K562 (cell line): Measurements from ENCODE around the gene MUSK. TPM values are rescaled to one million over a fixed set of nuclear protein-coding genes. Genes with fewer than 3 reads are reported as not detected.

Experiments used
- ATAC-seq: fragments of 200-7000 bp; cut with Tn5 transposase; 3 replicates; pipeline ENCODE4 v1.9.1; 2020; ENCODE audit warnings: moderate library complexity
- BruUV-seq: library from RNA; stranded (reverse); fragments of 400-500 nt; replicated peaks from 2 replicates; lab custom pipeline; 2021; lab: Mats Ljungman, UMichigan
- CTCF ChIA-PET: fragments of 300-600 bp; formaldehyde crosslinking; extraction: SDS; loops from one replicate; lab custom pipeline; 2021; ENCODE audit warnings: low intra/inter-chr PET ratio; lab: Yijun Ruan, JAX
- POLR2A ChIA-PET: fragments of 300-600, 350-650 bp; sonication (Branson Sonifier 250); formaldehyde crosslinking; extraction: SDS; loops from one replicate; lab custom pipeline; 2021; ENCODE audit warnings: antibody characterized with exemption, inconsistent platforms; lab: Yijun Ruan, JAX
- DNase-seq, 4 experiments: peaks; one replicate each; pipeline versions ENCODE4 v3.0.0 to v3.0.0-alpha.2; 2011 to 2018; ENCODE audit warnings: low spot score in 3 of 4, mixed read lengths in 3 of 4; ENCODE audit errors: extremely low read depth in 1 of 4
- FAIRE-seq: peaks from 2 replicates; lab custom pipeline; 2011; peaks lifted over from hg19 to GRCh38; lab: Jason Lieb, UNC
- H2AFZ ChIP-seq: 2 replicates; pipeline ENCODE4 v1.6.0; 2011; ENCODE audit warnings: low read depth, low read length, control low read depth, inconsistent platforms
- H3K27ac ChIP-seq: fragments of 200-600 bp; 3 replicates; pipeline ENCODE4 v1.8.0; 2011; ENCODE audit warnings: low read depth, mild to moderate bottlenecking, control low read depth, inconsistent platforms, low read length, moderate library complexity, mixed read lengths; ENCODE audit errors: extremely low read depth
- H3K27me3 ChIP-seq, 2 experiments: fragments of 300-600 bp in 1 of 2; 2 replicates in 1 of 2; 3 replicates in 1 of 2; pipeline versions ENCODE4 v1.6.0 to v1.8.0; 2011; ENCODE audit warnings: inconsistent platforms in 2 of 2, low read length in 2 of 2, mild to moderate bottlenecking in 1 of 2, mixed read lengths in 1 of 2, moderate library complexity in 1 of 2; ENCODE audit not compliant: control insufficient read depth in 2 of 2, insufficient read depth in 2 of 2
- H3K36me3 ChIP-seq: fragments of 300-600 bp; 3 replicates; pipeline ENCODE4 v1.8.0; 2011; ENCODE audit warnings: mild to moderate bottlenecking, low read length, inconsistent platforms; ENCODE audit not compliant: control insufficient read depth, insufficient read depth
- H3K4me1 ChIP-seq, 2 experiments: fragments of 200-600 bp in 1 of 2; replicated peaks in 1 of 2; 2 replicates in 1 of 2; 3 replicates in 1 of 2; pipeline versions ENCODE4 v1.5.1 to v1.8.0; 2011; ENCODE audit warnings: inconsistent platforms in 2 of 2, low read length in 2 of 2, mild to moderate bottlenecking in 1 of 2, mixed read lengths in 1 of 2, moderate library complexity in 1 of 2; ENCODE audit not compliant: control insufficient read depth in 2 of 2, insufficient read depth in 2 of 2
- H3K4me2 ChIP-seq: 2 replicates; pipeline ENCODE4 v1.6.1; 2011; ENCODE audit warnings: low read length, control low read depth, inconsistent platforms, mixed read lengths; ENCODE audit not compliant: insufficient read depth
- H3K4me3 ChIP-seq: fragments of 200-600 bp; sonication (generic), shearing (Covaris generic); 2 replicates; pipeline ENCODE4 v1.5.1; 2016; ENCODE audit warnings: control low read depth, inconsistent platforms
- H3K79me2 ChIP-seq: fragments of 200-600 bp; 3 replicates; pipeline ENCODE4 v1.8.0; 2011; ENCODE audit warnings: low read length, inconsistent platforms; ENCODE audit not compliant: control insufficient read depth, insufficient read depth
- H3K9ac ChIP-seq, 2 experiments: 2 replicates each; pipeline versions ENCODE4 v1.6.0 to v1.6.1; 2011; ENCODE audit warnings: low read depth in 2 of 2, low read length in 2 of 2, control low read depth in 1 of 2, inconsistent platforms in 1 of 2, mild to moderate bottlenecking in 1 of 2, mixed read lengths in 1 of 2; ENCODE audit not compliant: insufficient read depth in 1 of 2
- H3K9me1 ChIP-seq: one replicate; pipeline ENCODE4 v1.6.0; 2011; ENCODE audit warnings: inconsistent platforms, mild to moderate bottlenecking, low read length, moderate library complexity; ENCODE audit not compliant: control insufficient read depth, insufficient read depth
- H3K9me3 ChIP-seq: replicated peaks from 2 replicates; pipeline ENCODE4 v1.5.1; 2011; ENCODE audit warnings: low read depth, low read length, inconsistent platforms; ENCODE audit not compliant: control insufficient read depth, insufficient read depth
- H4K20me1 ChIP-seq: replicated peaks from 2 replicates; pipeline ENCODE4 v1.6.1; 2011; ENCODE audit warnings: low read length, inconsistent platforms, mixed read lengths; ENCODE audit not compliant: control insufficient read depth, insufficient read depth
- EHMT2 ChIP-seq: fragments of 450-650 bp; IDR thresholded peaks from 2 replicates; pipeline ENCODE4 v1.6.1; 2018; ENCODE audit warnings: antibody characterized with exemption
- GTF2A2 ChIP-seq: IDR thresholded peaks from 2 replicates; pipeline ENCODE4 v1.6.1; 2016; ENCODE audit warnings: mild to moderate bottlenecking, missing genetic modification characterization, missing compliant biosample characterization
- HCFC1 ChIP-seq: IDR thresholded peaks from 2 replicates; pipeline ENCODE4 v1.6.1; 2012; ENCODE audit warnings: low read depth, low read length, improper control_type of control experiment
- NR2C2 ChIP-seq, 2 experiments: fragments of 200-800 bp in 1 of 2; sonication (Bioruptor generic) in 1 of 2; sonication (generic) in 1 of 2; formaldehyde crosslinking in 1 of 2; IDR thresholded peaks; 2 replicates each; pipeline versions ENCODE4 v1.6.1 to v1.8.0; 2016 to 2022; ENCODE audit warnings: mild to moderate bottlenecking in 1 of 2, missing compliant biosample characterization in 1 of 2, missing genetic modification characterization in 1 of 2, missing genetic modification reagents in 1 of 2
- POLR3A ChIP-seq: IDR thresholded peaks from 2 replicates; pipeline ENCODE4 v1.6.1; 2011; ENCODE audit warnings: borderline replicate concordance, mild to moderate bottlenecking, moderate library complexity; ENCODE audit not compliant: insufficient read length, insufficient read depth; ENCODE audit errors: extremely low read depth
- SMARCA4 ChIP-seq: fragments of 450-650 bp; IDR thresholded peaks from 2 replicates; pipeline ENCODE4 v1.6.1; 2016
- ZBTB11 ChIP-seq, 3 experiments: fragments of 200-800 bp in 1 of 3; fragments of 250-450 bp in 1 of 3; fragments of 450-650 bp in 1 of 3; sonication (Bioruptor Pico) in 1 of 3; sonication (Bioruptor generic) in 1 of 3; formaldehyde crosslinking in 1 of 3; IDR thresholded peaks; 2 replicates each; pipeline versions ENCODE4 v1.6.1 to v1.8.0; 2016 to 2022; ENCODE audit warnings: mild to moderate bottlenecking in 2 of 3, missing genetic modification characterization in 2 of 3, missing compliant biosample characterization in 1 of 3, moderate library complexity in 1 of 3
- WGBS: fragments of 100-300 bp; shearing (Covaris generic); methylation state at CpG from one replicate; pipeline ENCODE4 v1.1.6; 2016; ENCODE audit warnings: low coverage, mixed read lengths; ENCODE audit not compliant: insufficient coverage; ENCODE audit errors: missing lambda C conversion rate; 5-methylcytosine and 5-hydroxymethylcytosine counted together
- in situ Hi-C: fragments of 300-500 bp; cut with MboI; formaldehyde crosslinking; loops from 4 replicates; pipeline ENCODE4 v1.15.0; 2018; ENCODE audit warnings: inconsistent platforms, mixed read lengths
- intact Hi-C: fragments of 100-400 bp; cut with micrococcal nuclease; formaldehyde crosslinking; loops from 2 replicates; pipeline ENCODE4 v1.14.2; 2022
- polyA plus RNA-seq, 8 experiments: library from polyadenylated mRNA; depleted of rRNA in 4 of 8; stranded (reverse) in 5 of 8; unstranded in 3 of 8; fragments of >200 nt; fragmentation: Nextera tagmentation in 2 of 8; fragmentation: Illumina TruSeq in 1 of 8; extraction: Ambion mirVana in 2 of 8; extraction: Trizol in 1 of 8; gene quantifications; 2 replicates each; pipeline versions ENCODE4 v1.2.1 to v1.2.3, GENCODE V29; 2011 to 2014; ENCODE audit warnings: inconsistent platforms in 1 of 8, missing spikeins in 1 of 8
- total RNA-seq, 7 experiments: library from RNA; depleted of rRNA in 6 of 7; stranded (reverse); fragments of >200 nt in 6 of 7; fragmentation: Illumina TruSeq in 2 of 7; extraction: Trizol in 2 of 7; gene quantifications; 2 replicates each; pipeline versions ENCODE4 v1.2.1 to v1.2.3, GENCODE V29; 2011 to 2021; ENCODE audit warnings: low replicate concordance in 1 of 7
- TF ChIP-seq, protein P1 (sequence below): fragments of 450-650 bp; formaldehyde crosslinking; conservative IDR thresholded peaks from 2 replicates; pipeline ENCODE4 v1.4.0; 2022; ENCODE audit warnings: mild to moderate bottlenecking, missing genetic modification characterization

The MUSK gene
- total and polyA plus RNA-seq, 9 of the 15 experiments (the other 6 are each of a cell fraction or from before 2014, with no cell fraction given), result not detected

DNA sequence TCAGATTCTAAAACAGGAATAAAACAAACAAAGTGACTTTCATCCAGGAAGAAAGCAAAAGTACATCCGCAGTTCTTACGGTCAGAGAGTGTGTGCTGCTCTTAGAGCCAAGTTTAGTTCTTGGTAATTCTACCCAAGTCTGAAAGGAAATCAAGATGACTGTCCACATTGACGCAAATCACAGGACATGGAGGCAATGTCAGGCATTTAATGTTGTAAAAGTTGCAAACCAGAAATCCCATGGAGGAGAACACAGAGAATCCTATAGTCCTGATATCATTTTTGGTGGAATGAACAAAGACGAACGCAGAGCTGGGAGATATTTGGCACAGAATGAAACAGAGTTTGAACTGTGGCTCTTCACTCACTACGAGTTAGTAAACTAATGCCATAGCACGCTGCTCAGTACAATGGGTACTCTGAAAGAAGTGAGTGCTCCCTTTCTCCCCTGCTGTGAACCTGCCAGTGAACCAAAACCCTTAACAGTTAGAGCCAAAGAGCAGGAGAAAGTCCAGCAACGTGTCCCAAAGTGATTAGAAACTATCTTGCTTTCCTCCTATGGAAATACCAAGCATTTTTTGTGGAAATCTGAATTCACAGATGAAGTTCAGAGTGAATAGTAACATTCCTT is 74.3 kb downstream of the MUSK start:
- Histone ChIP-seq H3K27me3 (no peaks in the 10 kb centered on the region), H3K4me1 (no peaks in the 10 kb centered on the region), H2AFZ (no peak overlapping the region), H3K4me2 (no peak overlapping the region), H4K20me1 (no peaks in the 10 kb centered on the region), H3K9me3 (no peaks in the 10 kb centered on the region), H3K9ac (no peak overlapping the region), H3K4me3 (no peak overlapping the region), H3K79me2 (no peaks in the 10 kb centered on the region), H3K36me3 (no peaks in the 10 kb centered on the region), H3K9me1 (no peaks in the 10 kb centered on the region), H3K27ac (no peak overlapping the region)
- ATAC-seq (no peak), FAIRE-seq (no peak), DNase-seq (no peak)
- CTCF ChIA-PET, result no interaction called here
- 0% methylated on average over 8 of the region's 8 CpGs for WGBS
- in situ Hi-C loops, result no loop called here
- intact Hi-C loops, result no loop called here
- TF ChIP-seq NR2C2 (CRISPR knock-in tag; IDR thresholded peaks at IDR 0.05), result no peak
- TF ChIP-seq NR2C2 (tag; IDR thresholded peaks at IDR 0.05), result no peak
- no peak for TF ChIP-seq HCFC1
- no peak for TF ChIP-seq GTF2A2 (tag)
- no peak for TF ChIP-seq EHMT2
- TF ChIP-seq SMARCA4, result no peak
- TF ChIP-seq ZBTB11 (CRISPR knock-in tag; IDR thresholded peaks at IDR 0.05), result no peak
- TF ChIP-seq, protein P1, sequence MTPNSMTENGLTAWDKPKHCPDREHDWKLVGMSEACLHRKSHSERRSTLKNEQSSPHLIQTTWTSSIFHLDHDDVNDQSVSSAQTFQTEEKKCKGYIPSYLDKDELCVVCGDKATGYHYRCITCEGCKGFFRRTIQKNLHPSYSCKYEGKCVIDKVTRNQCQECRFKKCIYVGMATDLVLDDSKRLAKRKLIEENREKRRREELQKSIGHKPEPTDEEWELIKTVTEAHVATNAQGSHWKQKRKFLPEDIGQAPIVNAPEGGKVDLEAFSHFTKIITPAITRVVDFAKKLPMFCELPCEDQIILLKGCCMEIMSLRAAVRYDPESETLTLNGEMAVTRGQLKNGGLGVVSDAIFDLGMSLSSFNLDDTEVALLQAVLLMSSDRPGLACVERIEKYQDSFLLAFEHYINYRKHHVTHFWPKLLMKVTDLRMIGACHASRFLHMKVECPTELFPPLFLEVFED (CRISPR knock-in tag), result no peak
- no peak for TF ChIP-seq POLR3A
- BruUV-seq, result no TSS peak
- POLR2A ChIA-PET, result no interaction called here
